Endothelial cell of umbilical vein (primary cell): ENCODE results near the gene ENTREP1. TPM values are rescaled to one million over a fixed set of nuclear protein-coding genes. Genes with fewer than 3 reads are reported as not detected.

ENCODE experiments used
- BruUV-seq: library from RNA; stranded (reverse); fragments of 400-500 nt; replicated peaks from 2 replicates; lab custom pipeline; 2021; lab: Mats Ljungman, UMichigan
- CTCF ChIA-PET: fragments of 300-600, 350-600 bp; sonication (Branson Sonifier 250); formaldehyde crosslinking; loops from one replicate; lab custom pipeline; 2021; ENCODE audit warnings: antibody characterized with exemption, inconsistent platforms; lab: Charles Lee
- POLR2A ChIA-PET: fragments of 300-600, 350-600 bp; sonication (Branson Sonifier 250); formaldehyde crosslinking; loops from one replicate; lab custom pipeline; 2021; ENCODE audit warnings: antibody characterized with exemption, inconsistent platforms; lab: Charles Lee
- DNase-seq: peaks from one replicate; pipeline ENCODE4 v3.0.0-alpha.2; 2011; ENCODE audit warnings: low read depth, low spot score
- FAIRE-seq: peaks from 2 replicates; lab custom pipeline; 2011; peaks lifted over from hg19 to GRCh38; lab: Jason Lieb, UNC
- H2AFZ ChIP-seq: 2 replicates; pipeline ENCODE4 v1.6.0; 2012; ENCODE audit warnings: low read depth, low read length, control low read depth, inconsistent platforms
- H3K27ac ChIP-seq: 2 replicates; pipeline ENCODE4 v1.5.1; 2011; ENCODE audit warnings: low read depth, mild to moderate bottlenecking, control low read depth, low read length, moderate library complexity; ENCODE audit not compliant: insufficient read depth
- H3K27me3 ChIP-seq, 2 experiments: 2 replicates each; pipeline versions ENCODE4 v1.6.0 to v1.6.1; 2011; ENCODE audit warnings: low read length in 2 of 2, mixed read lengths in 1 of 2; ENCODE audit not compliant: control insufficient read depth in 2 of 2, insufficient read depth in 2 of 2
- H3K36me3 ChIP-seq, 2 experiments: 2 replicates in 1 of 2; 3 replicates in 1 of 2; pipeline ENCODE4 v1.5.1; 2011; ENCODE audit warnings: low read length in 2 of 2, mild to moderate bottlenecking in 1 of 2, moderate library complexity in 1 of 2; ENCODE audit not compliant: control insufficient read depth in 2 of 2, insufficient read depth in 2 of 2; ENCODE audit errors: extremely low read depth in 1 of 2
- H3K4me1 ChIP-seq: 3 replicates; pipeline ENCODE4 v1.5.1; 2011; ENCODE audit warnings: mild to moderate bottlenecking, low read length; ENCODE audit not compliant: control insufficient read depth, insufficient read depth; ENCODE audit errors: extremely low read depth
- H3K4me2 ChIP-seq: 2 replicates; pipeline ENCODE4 v1.6.1; 2011; ENCODE audit warnings: low read length, control low read depth, mixed read lengths; ENCODE audit not compliant: insufficient read depth
- H3K4me3 ChIP-seq, 3 experiments: fragments of 200-600 bp in 1 of 3; sonication (generic), shearing (Covaris generic) in 1 of 3; replicated peaks in 1 of 3; 2 replicates each; pipeline ENCODE4 v1.5.1; 2011 to 2016; ENCODE audit warnings: control low read depth in 3 of 3, low read length in 3 of 3, mild to moderate bottlenecking in 2 of 3, inconsistent platforms in 1 of 3, low read depth in 1 of 3, moderate library complexity in 1 of 3; ENCODE audit not compliant: insufficient read depth in 1 of 3
- H3K79me2 ChIP-seq: 2 replicates; pipeline ENCODE4 v1.6.0; 2012; ENCODE audit warnings: low read length, inconsistent platforms; ENCODE audit not compliant: control insufficient read depth, insufficient read depth
- H3K9ac ChIP-seq: replicated peaks from 2 replicates; pipeline ENCODE3; 2011; ENCODE audit warnings: low read length, control low read depth; ENCODE audit not compliant: insufficient read depth; ENCODE audit errors: extremely low read depth
- H3K9me1 ChIP-seq: replicated peaks from 3 replicates; pipeline ENCODE4 v1.6.0; 2011; ENCODE audit warnings: mild to moderate bottlenecking, low read length; ENCODE audit not compliant: control insufficient read depth, insufficient read depth; ENCODE audit errors: extremely low read depth
- H3K9me3 ChIP-seq: replicated peaks from 2 replicates; pipeline ENCODE4 v1.5.1; 2012; ENCODE audit warnings: low read length, inconsistent platforms; ENCODE audit not compliant: control insufficient read depth, insufficient read depth
- H4K20me1 ChIP-seq: replicated peaks from 2 replicates; pipeline ENCODE3; 2011; ENCODE audit warnings: mild to moderate bottlenecking, low read length; ENCODE audit not compliant: control insufficient read depth, insufficient read depth; ENCODE audit errors: extremely low read depth
- EZH2 ChIP-seq: IDR thresholded peaks from 2 replicates; pipeline ENCODE4 v1.6.1; 2012; ENCODE audit warnings: borderline replicate concordance, low read depth, mild to moderate bottlenecking, moderate library complexity, low read length, inconsistent platforms; ENCODE audit not compliant: severe bottlenecking
- FOS ChIP-seq: IDR thresholded peaks from 2 replicates; pipeline ENCODE4 v1.6.1; 2011; ENCODE audit warnings: mild to moderate bottlenecking, low read length, moderate library complexity, borderline replicate concordance; ENCODE audit not compliant: insufficient read depth
- GATA2 ChIP-seq: IDR thresholded peaks from 2 replicates; pipeline ENCODE4 v1.7.0; 2011; ENCODE audit warnings: low read depth, mild to moderate bottlenecking, moderate library complexity, mixed read lengths, low read length; ENCODE audit not compliant: insufficient read length, insufficient read depth
- JUN ChIP-seq: IDR thresholded peaks from 2 replicates; pipeline ENCODE4 v1.6.1; 2011; ENCODE audit warnings: borderline replicate concordance, low read depth; ENCODE audit not compliant: insufficient read length, insufficient read depth
- MYC ChIP-seq: IDR thresholded peaks from one replicate; pipeline ENCODE4 v1.6.1; 2011; ENCODE audit warnings: mild to moderate bottlenecking, low read depth, low read length
- POLR2A ChIP-seq: IDR thresholded peaks from 2 replicates; pipeline ENCODE4 v1.6.1; 2012; ENCODE audit warnings: low read depth, mild to moderate bottlenecking, control low read depth, low read length
- POLR2AphosphoS5 ChIP-seq: IDR thresholded peaks from 2 replicates; pipeline ENCODE4 v1.6.1; 2012; ENCODE audit warnings: low read depth, mild to moderate bottlenecking, control low read depth, low read length, moderate library complexity; ENCODE audit not compliant: insufficient read depth
- dilution Hi-C: fragments of 300-500 bp; cut with MboI; formaldehyde crosslinking; loops from one replicate; pipeline ENCODE4 v1.15.0; 2019; ENCODE audit warnings: low sequenced_read_pairs; ENCODE audit not compliant: extremely low pct_ligation_motif_present
- intact Hi-C: fragments of 100-400 bp; cut with micrococcal nuclease; formaldehyde crosslinking; loops from one replicate; pipeline ENCODE4 v1.10.0; 2022
- polyA plus RNA-seq, 4 experiments: library from polyadenylated mRNA; depleted of rRNA in 3 of 4; stranded (reverse) in 3 of 4; unstranded in 1 of 4; fragments of >200 nt; gene quantifications; 2 replicates each; pipeline versions ENCODE4 v1.2.1 to v1.2.3, GENCODE V29; 2011 to 2012; ENCODE audit warnings: missing spikeins in 1 of 4
- total RNA-seq: library from RNA; stranded (reverse); gene quantifications from 2 replicates; pipeline ENCODE4 v1.2.3, GENCODE V29; 2021
- TF ChIP-seq, protein P1 (sequence below): IDR thresholded peaks from 2 replicates; pipeline ENCODE4 v1.6.1; 2011; ENCODE audit not compliant: insufficient read depth, insufficient read length
- TF ChIP-seq, protein P2 (sequence below), 2 donors: IDR thresholded peaks; 1 replicate in 1 of 2; 2 replicates in 1 of 2; pipeline ENCODE4 v1.5.1; 2011; ENCODE audit warnings: low read length in 2 of 2, mild to moderate bottlenecking in 2 of 2, moderate library complexity in 2 of 2, control low read depth in 1 of 2, inconsistent platforms in 1 of 2, low read depth in 1 of 2; ENCODE audit not compliant: insufficient read depth in 1 of 2; ENCODE audit errors: extremely low read depth in 1 of 2

Gene ENTREP1
- total and polyA plus RNA-seq, 2 donors (not counting 3 experiments of a cell fraction or from before 2014, with no cell fraction given) = 7.1 to 13.5 TPM

DNA sequence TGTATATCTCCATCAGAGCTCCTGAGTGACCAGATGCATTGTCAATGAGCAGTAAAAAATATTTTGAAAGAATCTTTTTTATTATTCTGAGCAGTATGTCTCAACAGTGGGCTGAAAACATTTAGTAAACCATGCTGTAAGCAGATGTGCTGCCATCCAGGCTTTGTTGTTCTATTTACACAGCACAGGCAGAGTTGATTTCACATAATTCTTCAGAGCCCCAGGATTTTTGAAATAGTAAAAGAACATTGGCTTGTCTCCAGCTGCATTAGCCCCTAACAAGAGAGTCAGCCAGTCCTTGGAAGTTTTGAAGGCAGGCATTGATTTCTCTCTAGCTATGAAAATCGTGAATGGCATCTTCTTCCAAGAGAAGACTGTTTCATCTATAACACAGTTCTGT is 25.2 kb upstream of the ENTREP1 start:
- DNase-seq (no peak), FAIRE-seq (no peak)
- intact Hi-C loops (loop anchor here (5.0 kb wide), 1 partner anchor 47 kb away; no protein-coding TSS in a partner anchor), dilution Hi-C loops (no loop called here)
- H3K4me2 ChIP-seq = no peak overlapping the region
- ChIA-PET CTCF (interaction anchor here (0.5 to 2.2 kb wide), 2 partner anchors 15 to 24 kb away, joined by 3 to 6 read pairs; no protein-coding TSS in a partner anchor), POLR2A (no interaction called here)
- H3K79me2 ChIP-seq = no peaks in the 10 kb centered on the region
- TF ChIP-seq POLR2AphosphoS5 (no peak), FOS (no peak), MYC (no peak), GATA2 (no peak), EZH2 (no peak), POLR2A (no peak), JUN (no peak)
- TF ChIP-seq, protein P1, sequence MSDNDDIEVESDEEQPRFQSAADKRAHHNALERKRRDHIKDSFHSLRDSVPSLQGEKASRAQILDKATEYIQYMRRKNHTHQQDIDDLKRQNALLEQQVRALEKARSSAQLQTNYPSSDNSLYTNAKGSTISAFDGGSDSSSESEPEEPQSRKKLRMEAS = no peak
- TF ChIP-seq, protein P2, sequence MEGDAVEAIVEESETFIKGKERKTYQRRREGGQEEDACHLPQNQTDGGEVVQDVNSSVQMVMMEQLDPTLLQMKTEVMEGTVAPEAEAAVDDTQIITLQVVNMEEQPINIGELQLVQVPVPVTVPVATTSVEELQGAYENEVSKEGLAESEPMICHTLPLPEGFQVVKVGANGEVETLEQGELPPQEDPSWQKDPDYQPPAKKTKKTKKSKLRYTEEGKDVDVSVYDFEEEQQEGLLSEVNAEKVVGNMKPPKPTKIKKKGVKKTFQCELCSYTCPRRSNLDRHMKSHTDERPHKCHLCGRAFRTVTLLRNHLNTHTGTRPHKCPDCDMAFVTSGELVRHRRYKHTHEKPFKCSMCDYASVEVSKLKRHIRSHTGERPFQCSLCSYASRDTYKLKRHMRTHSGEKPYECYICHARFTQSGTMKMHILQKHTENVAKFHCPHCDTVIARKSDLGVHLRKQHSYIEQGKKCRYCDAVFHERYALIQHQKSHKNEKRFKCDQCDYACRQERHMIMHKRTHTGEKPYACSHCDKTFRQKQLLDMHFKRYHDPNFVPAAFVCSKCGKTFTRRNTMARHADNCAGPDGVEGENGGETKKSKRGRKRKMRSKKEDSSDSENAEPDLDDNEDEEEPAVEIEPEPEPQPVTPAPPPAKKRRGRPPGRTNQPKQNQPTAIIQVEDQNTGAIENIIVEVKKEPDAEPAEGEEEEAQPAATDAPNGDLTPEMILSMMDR (IDR thresholded peaks at IDR 0.05; ENCODE audit: extremely low read depth in 1 of 2, insufficient read depth in 1 of 2, low read depth in 1 of 2, low read length in 2 of 2) = no peak
- H3K36me3 ChIP-seq = no peaks in the 10 kb centered on the region
- no peak overlapping the region for H3K9ac ChIP-seq
- H3K4me1 ChIP-seq = no peaks in the 10 kb centered on the region
- BruUV-seq = no TSS peak
- no peak overlapping the region for H2AFZ ChIP-seq
- H3K27me3 ChIP-seq = peaks cover 6 to 13% of the 10 kb centered on the region in 2 experiments
- no peaks in the 10 kb centered on the region for H3K9me3 ChIP-seq
- H4K20me1 ChIP-seq = no peaks in the 10 kb centered on the region
- no peak overlapping the region for H3K4me3 ChIP-seq
- no peaks in the 10 kb centered on the region for H3K9me1 ChIP-seq
- H3K27ac ChIP-seq = no peak overlapping the region
